B cell (primary cell): Measurements from ENCODE around the gene PRELID1. TPM values are rescaled to one million over a fixed set of nuclear protein-coding genes. Genes with fewer than 3 reads are reported as not detected.

Experiments
- ATAC-seq: fragments of 200-7000 bp; cut with Tn5 transposase; one replicate; pipeline ENCODE4 v1.10.0; 2021; ENCODE audit warnings: low read depth, mild to moderate bottlenecking, moderate number of reproducible peaks, moderate library complexity
- CTCF ChIA-PET: fragments of 350-600 bp; sonication (Branson Sonifier 250); formaldehyde crosslinking; loops from one replicate; lab custom pipeline; 2021; ENCODE audit warnings: antibody characterized with exemption, inconsistent platforms; lab: Charles Lee
- POLR2A ChIA-PET: fragments of 350-600 bp; sonication (Branson Sonifier 250); formaldehyde crosslinking; loops from one replicate; lab custom pipeline; 2021; ENCODE audit warnings: antibody characterized with exemption; lab: Charles Lee
- DNase-seq: peaks from one replicate; pipeline ENCODE4 v3.0.0; 2013
- H2AFZ ChIP-seq: 2 replicates; pipeline ENCODE4 v1.6.1; 2012; ENCODE audit warnings: mild to moderate bottlenecking, low read depth, low read length; ENCODE audit not compliant: insufficient read depth, poor library complexity, severe bottlenecking
- H3K27ac ChIP-seq, 2 donors: 1 replicate in 1 of 2; 2 replicates in 1 of 2; pipeline ENCODE4 v1.5.1; 2012 to 2013; ENCODE audit warnings: low read length in 2 of 2, mild to moderate bottlenecking in 2 of 2, moderate library complexity in 1 of 2
- H3K27me3 ChIP-seq, 4 experiments: fragments of 200-600 bp in 1 of 4; sonication (generic) in 1 of 4; replicated peaks in 1 of 4; 1 replicate in 2 of 4; 2 replicates in 2 of 4; pipeline versions ENCODE4 v1.6.1 to v1.7.0; 2013 to 2016; ENCODE audit warnings: low read length in 3 of 4, mild to moderate bottlenecking in 2 of 4, mixed read lengths in 1 of 4, moderate library complexity in 1 of 4; ENCODE audit not compliant: insufficient read depth in 4 of 4, control insufficient read depth in 3 of 4; ENCODE audit errors: control extremely low read depth in 1 of 4
- H3K36me3 ChIP-seq, 2 experiments: replicated peaks in 1 of 2; 1 replicate in 1 of 2; 2 replicates in 1 of 2; pipeline versions ENCODE4 v1.6.1 to v1.7.1; 2013; ENCODE audit warnings: low read length in 1 of 2; ENCODE audit not compliant: insufficient read depth in 2 of 2, control insufficient read depth in 1 of 2; ENCODE audit errors: control extremely low read depth in 1 of 2, extremely low read depth in 1 of 2
- H3K4me1 ChIP-seq, 2 donors: fragments of 200-600 bp in 1 of 2; sonication (generic) in 1 of 2; 1 replicate in 1 of 2; 2 replicates in 1 of 2; pipeline versions ENCODE4 v1.5.1 to v1.6.1; 2013 to 2017; ENCODE audit warnings: low read length in 2 of 2; ENCODE audit not compliant: control insufficient read depth in 2 of 2, insufficient read depth in 2 of 2
- H3K4me2 ChIP-seq: replicated peaks from 2 replicates; pipeline ENCODE3; 2012; ENCODE audit warnings: mild to moderate bottlenecking, low read depth, low read length; ENCODE audit not compliant: poor library complexity, severe bottlenecking
- H3K4me3 ChIP-seq, 5 experiments: fragments of 200-600 bp in 1 of 5; sonication (generic) in 1 of 5; 1 replicate in 3 of 5; 2 replicates in 2 of 5; pipeline versions ENCODE4 v1.5.1 to v1.7.0; 2011 to 2016; ENCODE audit warnings: low read length in 4 of 5, mild to moderate bottlenecking in 4 of 5, low read depth in 2 of 5, control low read depth in 1 of 5, moderate library complexity in 1 of 5; ENCODE audit not compliant: insufficient read depth in 1 of 5; ENCODE audit errors: control extremely low read depth in 1 of 5, extremely low read depth in 1 of 5
- H3K79me2 ChIP-seq: fragments of 200-600 bp; sonication (generic); one replicate; pipeline ENCODE4 v1.6.0; 2016; ENCODE audit warnings: low read length; ENCODE audit not compliant: control insufficient read depth, insufficient read depth
- H3K9ac ChIP-seq: fragments of 200-600 bp; sonication (generic); 2 replicates; pipeline ENCODE4 v1.6.1; 2017; ENCODE audit warnings: mild to moderate bottlenecking, low read length, moderate library complexity
- H3K9me3 ChIP-seq, 3 donors: one replicate each; pipeline versions ENCODE4 v1.6.1 to v1.7.1; 2013; ENCODE audit warnings: low read length in 2 of 3; ENCODE audit not compliant: control insufficient read depth in 2 of 3, insufficient read depth in 1 of 3; ENCODE audit errors: control extremely low read depth in 1 of 3
- H4K20me1 ChIP-seq: 2 replicates; pipeline ENCODE4 v1.6.0; 2012; ENCODE audit warnings: mild to moderate bottlenecking, low read length; ENCODE audit not compliant: insufficient read depth, control insufficient read depth, poor library complexity, severe bottlenecking
- H3K27ac Mint-ChIP-seq: one replicate; pipeline ENCODE4 v1.8.0; 2021; ENCODE audit warnings: mixed read lengths
- H3K27me3 Mint-ChIP-seq: one replicate; pipeline ENCODE4 v1.8.0; 2021; ENCODE audit warnings: mixed read lengths
- H3K4me1 Mint-ChIP-seq: one replicate; pipeline ENCODE4 v1.8.0; 2021; ENCODE audit warnings: mixed read lengths
- H3K4me3 Mint-ChIP-seq: one replicate; pipeline ENCODE4 v1.8.0; 2021; ENCODE audit warnings: mixed read lengths
- H3K9me3 Mint-ChIP-seq: one replicate; pipeline ENCODE4 v1.8.0; 2022; ENCODE audit warnings: mixed read lengths; ENCODE audit not compliant: insufficient read depth
- EZH2 ChIP-seq: IDR thresholded peaks from 2 replicates; pipeline ENCODE4 v1.6.1; 2012; ENCODE audit warnings: borderline replicate concordance, low read depth, mild to moderate bottlenecking, moderate library complexity, low read length; ENCODE audit not compliant: insufficient read depth, poor library complexity, severe bottlenecking
- WGBS: methylation state at CpG from one replicate; pipeline ENCODE4 v1.1.5; 2013; ENCODE audit warnings: missing lambda C conversion rate; ENCODE audit not compliant: insufficient coverage; 5-methylcytosine and 5-hydroxymethylcytosine counted together
- intact Hi-C: fragments of 100-400 bp; cut with micrococcal nuclease; formaldehyde crosslinking; loops from one replicate; pipeline ENCODE4 v1.10.0; 2022
- polyA plus RNA-seq: library from polyadenylated mRNA; depleted of rRNA; stranded (reverse); fragments of >200 nt; gene quantifications from 2 replicates; pipeline ENCODE4 v1.2.3, GENCODE V29; 2012
- total RNA-seq, 2 donors: library from RNA; stranded (reverse); fragments of 120-200 nt in 1 of 2; gene quantifications; 1 replicate in 1 of 2; 2 replicates in 1 of 2; pipeline versions ENCODE4 v1.2.3 to v1.2.4, GENCODE V29; 2013 to 2022
- TF ChIP-seq, protein P1 (sequence below): fragments of 200-600 bp; IDR thresholded peaks from one replicate; pipeline ENCODE4 v1.8.0; 2022; ENCODE audit warnings: antibody characterized with exemption, mild to moderate bottlenecking

Gene PRELID1
- total and polyA plus RNA-seq, 2 donors (not counting 1 experiment from before 2014, with no cell fraction given): 71.7 to 86.8 TPM

DNA sequence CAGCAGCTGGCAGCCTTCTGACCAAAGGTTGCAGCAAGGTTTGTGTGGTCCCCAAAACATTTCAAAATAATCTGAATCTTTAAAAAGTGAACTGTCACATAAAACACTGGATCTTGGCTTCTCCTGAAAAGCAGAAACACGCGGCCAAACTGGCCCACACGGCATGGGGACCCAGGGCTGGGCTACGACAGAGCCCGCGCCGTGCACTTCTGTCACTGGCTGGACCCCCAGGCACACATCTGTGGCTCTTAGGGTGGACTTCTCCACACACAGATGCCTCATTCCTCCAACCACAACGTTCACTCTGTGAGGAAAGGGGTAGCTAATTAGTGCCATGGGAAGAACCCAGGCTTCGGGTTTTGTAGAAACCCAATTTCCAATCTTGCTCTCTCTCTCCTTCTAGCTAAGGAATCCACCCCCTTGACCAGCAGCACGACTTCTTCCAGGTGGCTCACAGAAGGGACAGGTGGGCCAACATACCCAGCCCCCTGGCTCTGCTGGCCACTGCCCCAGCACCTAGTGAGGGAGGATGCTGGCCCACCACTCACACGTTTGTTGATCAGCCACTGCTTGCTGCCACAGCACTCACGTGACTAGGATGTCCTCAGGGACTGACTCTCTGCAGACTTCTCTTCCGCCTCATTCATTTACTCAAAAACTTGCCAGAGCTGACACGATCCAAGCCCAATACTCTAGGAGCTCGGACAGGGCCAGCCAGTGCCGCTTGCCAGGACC, 30.0 kb downstream of the PRELID1 start:
- Mint-ChIP-seq H3K9me3 (no peaks in the 10 kb centered on the region), H3K27ac (peak overlapping the region; percentile 53), H3K4me1 (peaks cover 25% of the 10 kb centered on the region), H3K27me3 (no peaks in the 10 kb centered on the region), H3K4me3 (no peak overlapping the region)
- peaks cover 28% of the 10 kb centered on the region for H4K20me1 ChIP-seq
- no peak overlapping the region for H2AFZ ChIP-seq
- ATAC-seq (no peak), DNase-seq (no peak)
- WGBS: 68% methylated on average over 10 of the region's 16 CpGs
- ChIA-PET CTCF (interaction anchor here (0.7 to 1.6 kb wide), 4 partner anchors 15 to 146 kb away, joined by 3 to 7 read pairs (median 3); no protein-coding TSS in a partner anchor), POLR2A (no interaction called here)
- H3K27me3 ChIP-seq: no peaks in the 10 kb centered on the region
- peaks cover 24% of the 10 kb centered on the region for H3K79me2 ChIP-seq
- H3K27ac ChIP-seq: no peak overlapping the region
- H3K36me3 ChIP-seq: peaks cover 0 to 82% of the 10 kb centered on the region in 2 experiments
- intact Hi-C loops: no loop called here
- no peaks in the 10 kb centered on the region for H3K9me3 ChIP-seq
- no peak overlapping the region for H3K9ac ChIP-seq
- H3K4me3 ChIP-seq: no peak overlapping the region
- H3K4me2 ChIP-seq: no peak overlapping the region
- TF ChIP-seq, protein P1, sequence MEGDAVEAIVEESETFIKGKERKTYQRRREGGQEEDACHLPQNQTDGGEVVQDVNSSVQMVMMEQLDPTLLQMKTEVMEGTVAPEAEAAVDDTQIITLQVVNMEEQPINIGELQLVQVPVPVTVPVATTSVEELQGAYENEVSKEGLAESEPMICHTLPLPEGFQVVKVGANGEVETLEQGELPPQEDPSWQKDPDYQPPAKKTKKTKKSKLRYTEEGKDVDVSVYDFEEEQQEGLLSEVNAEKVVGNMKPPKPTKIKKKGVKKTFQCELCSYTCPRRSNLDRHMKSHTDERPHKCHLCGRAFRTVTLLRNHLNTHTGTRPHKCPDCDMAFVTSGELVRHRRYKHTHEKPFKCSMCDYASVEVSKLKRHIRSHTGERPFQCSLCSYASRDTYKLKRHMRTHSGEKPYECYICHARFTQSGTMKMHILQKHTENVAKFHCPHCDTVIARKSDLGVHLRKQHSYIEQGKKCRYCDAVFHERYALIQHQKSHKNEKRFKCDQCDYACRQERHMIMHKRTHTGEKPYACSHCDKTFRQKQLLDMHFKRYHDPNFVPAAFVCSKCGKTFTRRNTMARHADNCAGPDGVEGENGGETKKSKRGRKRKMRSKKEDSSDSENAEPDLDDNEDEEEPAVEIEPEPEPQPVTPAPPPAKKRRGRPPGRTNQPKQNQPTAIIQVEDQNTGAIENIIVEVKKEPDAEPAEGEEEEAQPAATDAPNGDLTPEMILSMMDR: no peak
- TF ChIP-seq EZH2: no peak
- H3K4me1 ChIP-seq: peaks cover 16 to 25% of the 10 kb centered on the region in 2 donors

DNA sequence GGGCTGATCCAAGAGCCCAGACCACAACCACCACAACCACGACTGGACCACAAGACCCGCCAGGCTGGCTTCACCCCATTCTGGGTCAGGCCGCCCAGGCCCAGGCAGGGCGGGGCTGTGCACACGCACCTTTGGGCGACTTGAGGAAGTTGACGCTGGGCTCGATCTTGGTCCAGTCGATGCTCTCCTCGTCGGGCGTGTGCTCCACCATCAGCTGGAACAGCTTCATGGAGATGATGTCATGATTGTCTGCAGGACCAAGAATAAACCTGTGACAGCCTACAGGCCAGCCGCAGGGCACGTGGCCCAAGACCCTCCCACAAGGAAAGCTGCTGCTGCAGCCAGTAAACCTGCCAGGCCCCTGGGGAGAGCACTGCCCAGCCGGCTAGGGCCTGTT, 30.6 kb downstream of the PRELID1 start:
- Mint-ChIP-seq H3K4me1 (peaks cover 25% of the 10 kb centered on the region), H3K27ac (peak overlapping the region; percentile 53), H3K27me3 (no peaks in the 10 kb centered on the region), H3K9me3 (no peaks in the 10 kb centered on the region), H3K4me3 (no peak overlapping the region)
- H3K4me3 ChIP-seq: no peak overlapping the region
- no peak overlapping the region for H3K4me2 ChIP-seq
- no peaks in the 10 kb centered on the region for H3K27me3 ChIP-seq
- ChIA-PET CTCF (interaction anchor here (0.7 to 1.6 kb wide), 2 partner anchors 16 to 146 kb away, joined by 3 to 7 read pairs; no protein-coding TSS in a partner anchor), POLR2A (no interaction called here)
- ATAC-seq (no peak), DNase-seq (no peak)
- H3K36me3 ChIP-seq: peaks cover 0 to 88% of the 10 kb centered on the region in 2 experiments
- H4K20me1 ChIP-seq: peaks cover 34% of the 10 kb centered on the region
- H3K9me3 ChIP-seq: no peaks in the 10 kb centered on the region
- no peak overlapping the region for H3K9ac ChIP-seq
- TF ChIP-seq, protein P1: no peak
- no peak for TF ChIP-seq EZH2
- 76% methylated on average over 14 of the region's 15 CpGs for WGBS
- peaks cover 27% of the 10 kb centered on the region for H3K79me2 ChIP-seq
- H2AFZ ChIP-seq: no peak overlapping the region
- no peak overlapping the region for H3K27ac ChIP-seq
- peaks cover 16 to 25% of the 10 kb centered on the region in 2 donors for H3K4me1 ChIP-seq
- intact Hi-C loops: no loop called here
